Measurements from ENCODE around the gene TOX2. TPM values are rescaled to one million over a fixed set of nuclear protein-coding genes. Genes with fewer than 3 reads are reported as not detected.
A peak's percentile ranks its signal among the peaks of the same experiment; 100 is the strongest.

TOX2 gene
- total RNA-seq, result 1 to 10 TPM; 1.5 to 1.7 TPM

- peak; percentile 43 for ATAC-seq
- DNase-seq, result peak; percentile 33
- H3K9me3 Mint-ChIP-seq, result peaks cover 8% of the 10 kb centered on the region
- H3K27me3 Mint-ChIP-seq, result peaks cover 53% of the 10 kb centered on the region
- peak within 1 kb of the TSS; percentile 62 for H3K4me3 Mint-ChIP-seq
- intact Hi-C loops (cut with micrococcal nuclease), result no loop called here
- peaks cover 2% of the 10 kb centered on the region for H3K36me3 Mint-ChIP-seq (ENCODE audit: low read depth)
- POLR2A ChIA-PET, result no interaction called here
- peaks cover 29% of the 10 kb centered on the region for H3K4me1 Mint-ChIP-seq (ENCODE audit: low read depth)
- no peak for TF ChIP-seq CTCF (IDR thresholded peaks at IDR 0.05)
- no peak within 1 kb of the TSS for H3K27ac Mint-ChIP-seq
- CTCF ChIA-PET, result no interaction called here
Observed at GRCh38 chr20:43914311-43915210, at the start of gene TOX2. Gene TOX2 (plus strand): TSS chr20:43914852. CDS start chr20:43914892, 40 bp downstream.

- DNase-seq, result no peak
- H3K27me3 Mint-ChIP-seq, result peaks cover 4% of the 10 kb centered on the region
- ChIA-PET POLR2A (no interaction called here), CTCF (no interaction called here)
- no peak overlapping the region for H3K4me3 Mint-ChIP-seq
- H3K27ac Mint-ChIP-seq, result no peak overlapping the region
- TF ChIP-seq CTCF (IDR thresholded peaks at IDR 0.05), result no peak
- no peaks in the 10 kb centered on the region for H3K36me3 Mint-ChIP-seq (ENCODE audit: low read depth)
- intact Hi-C loops (cut with micrococcal nuclease), result no loop called here
- no peaks in the 10 kb centered on the region for H3K9me3 Mint-ChIP-seq
- no peaks in the 10 kb centered on the region for H3K4me1 Mint-ChIP-seq (ENCODE audit: low read depth)
- no peak for ATAC-seq
Observed at GRCh38 chr20:43868091-43868490, 46.6 kb upstream of the TOX2 start.

- peaks cover 4% of the 10 kb centered on the region for H3K27me3 Mint-ChIP-seq
- TF ChIP-seq CTCF (IDR thresholded peaks at IDR 0.05), result no peak
- intact Hi-C loops (cut with micrococcal nuclease), result no loop called here
- H3K36me3 Mint-ChIP-seq (ENCODE audit: low read depth), result no peaks in the 10 kb centered on the region
- H3K27ac Mint-ChIP-seq, result no peak overlapping the region
- H3K9me3 Mint-ChIP-seq, result no peaks in the 10 kb centered on the region
- ATAC-seq (no peak), DNase-seq (no peak)
- no peak overlapping the region for H3K4me3 Mint-ChIP-seq
- ChIA-PET CTCF (no interaction called here), POLR2A (no interaction called here)
- no peaks in the 10 kb centered on the region for H3K4me1 Mint-ChIP-seq (ENCODE audit: low read depth)
Observed at GRCh38 chr20:43870484-43870883, 44.2 kb upstream of the TOX2 start.

GRCh38 chr20:43878776-43879175, 35.9 kb upstream of the TOX2 start:
- no peaks in the 10 kb centered on the region for H3K4me1 Mint-ChIP-seq (ENCODE audit: low read depth)
- TF ChIP-seq CTCF (IDR thresholded peaks at IDR 0.05), result no peak
- DNase-seq (no peak), ATAC-seq (no peak)
- peaks cover 10% of the 10 kb centered on the region for H3K27me3 Mint-ChIP-seq
- intact Hi-C loops (cut with micrococcal nuclease), result no loop called here
- no peak overlapping the region for H3K27ac Mint-ChIP-seq
- POLR2A ChIA-PET, result no interaction called here
- H3K4me3 Mint-ChIP-seq, result no peak overlapping the region
- H3K36me3 Mint-ChIP-seq (ENCODE audit: low read depth), result no peaks in the 10 kb centered on the region
- CTCF ChIA-PET, result no interaction called here
- no peaks in the 10 kb centered on the region for H3K9me3 Mint-ChIP-seq

GRCh38 chr20:43893930-43894329, 20.7 kb upstream of the TOX2 start:
- TF ChIP-seq CTCF (IDR thresholded peaks at IDR 0.05), result no peak
- Mint-ChIP-seq H3K27ac (no peak overlapping the region), H3K27me3 (peaks cover 3% of the 10 kb centered on the region), H3K9me3 (peaks cover 16% of the 10 kb centered on the region), H3K36me3 (ENCODE audit: low read depth) (peaks cover under 1% of the 10 kb centered on the region), H3K4me1 (ENCODE audit: low read depth) (no peaks in the 10 kb centered on the region), H3K4me3 (no peak overlapping the region)
- CTCF ChIA-PET, result no interaction called here
- intact Hi-C loops (cut with micrococcal nuclease), result no loop called here
- ATAC-seq, result no peak
- DNase-seq, result no peak
- POLR2A ChIA-PET, result no interaction called here

Data from activated CD8-positive, alpha-beta T cell treated with anti-CD3 and anti-CD28 coated beads for 36 hours (primary cell).